SK-N-SH treated with all-trans-retinoic acid at 6 μM for 48 hours (cell line): ENCODE data around the gene ALKBH5.

ENCODE experiments used
- CREB5 ChIP-seq: fragments of 250-450 bp; sonication (Bioruptor Pico); IDR thresholded peaks from 2 replicates; pipeline ENCODE4 v1.5.1; 2020; ENCODE audit warnings: low read depth, mild to moderate bottlenecking, moderate library complexity
- CSRNP3 ChIP-seq: fragments of 250-450 bp; sonication (Bioruptor Pico); IDR thresholded peaks from 2 replicates; pipeline ENCODE4 v1.5.1; 2021; ENCODE audit warnings: mild to moderate bottlenecking, moderate library complexity
- GLIS3 ChIP-seq: fragments of 250-450 bp; sonication (Bioruptor Pico); IDR thresholded peaks from 2 replicates; pipeline ENCODE4 v1.5.0; 2020; ENCODE audit warnings: mild to moderate bottlenecking, moderate library complexity
- ISL1 ChIP-seq: fragments of 250-450 bp; sonication (Bioruptor Pico); IDR thresholded peaks from 2 replicates; pipeline ENCODE4 v2.1.2; 2022; ENCODE audit warnings: mild to moderate bottlenecking, moderate library complexity
- OSR1 ChIP-seq: fragments of 250-450 bp; sonication (Bioruptor Pico); IDR thresholded peaks from 2 replicates; pipeline ENCODE4 v1.8.0; 2022; ENCODE audit warnings: moderate library complexity, mild to moderate bottlenecking, inconsistent platforms
- PATZ1 ChIP-seq: fragments of 250-450 bp; sonication (Bioruptor Pico); IDR thresholded peaks from 2 replicates; pipeline ENCODE4 v1.8.0; 2020; ENCODE audit warnings: mild to moderate bottlenecking, moderate library complexity, borderline replicate concordance
- PPARA ChIP-seq: fragments of 250-450 bp; sonication (Bioruptor Pico); IDR thresholded peaks from 2 replicates; pipeline ENCODE4 v1.5.0; 2020; ENCODE audit warnings: mild to moderate bottlenecking, borderline replicate concordance
- RARB ChIP-seq: fragments of 250-450 bp; sonication (Bioruptor Pico); IDR thresholded peaks from 2 replicates; pipeline ENCODE4 v1.8.0; 2021; ENCODE audit warnings: mild to moderate bottlenecking, moderate library complexity
- SNAI2 ChIP-seq: fragments of 250-450 bp; sonication (Bioruptor Pico); IDR thresholded peaks from 2 replicates; pipeline ENCODE4 v1.5.0; 2020; ENCODE audit warnings: mild to moderate bottlenecking, moderate library complexity
- ZFP3 ChIP-seq: fragments of 250-450 bp; sonication (Bioruptor Pico); IDR thresholded peaks from 2 replicates; pipeline ENCODE4 v1.5.0; 2020; ENCODE audit warnings: mild to moderate bottlenecking, moderate library complexity
- ZNF565 ChIP-seq: fragments of 450-650 bp; formaldehyde crosslinking; conservative IDR thresholded peaks from 2 replicates; pipeline ENCODE4 v1.5.0; 2020; ENCODE audit warnings: low read depth, mild to moderate bottlenecking, moderate library complexity
- ZNF8 ChIP-seq: fragments of 450-650 bp; formaldehyde crosslinking; IDR thresholded peaks from 2 replicates; pipeline ENCODE4 v1.5.0; 2020; ENCODE audit warnings: mild to moderate bottlenecking, moderate library complexity

- TF ChIP-seq RARB (CRISPR knock-in tag) (no peak), GLIS3 (no peak), OSR1 (CRISPR knock-in tag) (no peak), ZNF8 (CRISPR knock-in tag) (no peak), ISL1 (CRISPR knock-in tag) (no peak), CREB5 (CRISPR knock-in tag) (no peak), SNAI2 (CRISPR knock-in tag) (no peak), CSRNP3 (CRISPR knock-in tag) (no peak), ZNF565 (CRISPR knock-in tag) (no peak), PATZ1 (CRISPR knock-in tag) (no peak), PPARA (no peak), ZFP3 (no peak)
Observed at GRCh38 chr17:18253947-18254821, 70.6 kb downstream of the ALKBH5 start.
